Uterus (tissue), 2 donors: ENCODE measurements around the gene MATN3.

Experiments used
- POLR2A ChIP-seq, 2 donors: fragments of 450-650 bp; IDR thresholded peaks; one replicate each; pipeline ENCODE4 v1.6.1; 2016; ENCODE audit warnings: antibody characterized with exemption in 2 of 2, mild to moderate bottlenecking in 1 of 2, moderate library complexity in 1 of 2
- TF ChIP-seq, protein P1 (sequence below), 4 experiments: fragments of 200-600 bp in 2 of 4; fragments of 450-650 bp in 2 of 4; sonication (generic) in 2 of 4; IDR thresholded peaks; one replicate each; pipeline ENCODE4 v1.5.1; 2016 to 2019; ENCODE audit warnings: antibody characterized with exemption in 4 of 4, mild to moderate bottlenecking in 2 of 4, moderate library complexity in 1 of 4

DNA sequence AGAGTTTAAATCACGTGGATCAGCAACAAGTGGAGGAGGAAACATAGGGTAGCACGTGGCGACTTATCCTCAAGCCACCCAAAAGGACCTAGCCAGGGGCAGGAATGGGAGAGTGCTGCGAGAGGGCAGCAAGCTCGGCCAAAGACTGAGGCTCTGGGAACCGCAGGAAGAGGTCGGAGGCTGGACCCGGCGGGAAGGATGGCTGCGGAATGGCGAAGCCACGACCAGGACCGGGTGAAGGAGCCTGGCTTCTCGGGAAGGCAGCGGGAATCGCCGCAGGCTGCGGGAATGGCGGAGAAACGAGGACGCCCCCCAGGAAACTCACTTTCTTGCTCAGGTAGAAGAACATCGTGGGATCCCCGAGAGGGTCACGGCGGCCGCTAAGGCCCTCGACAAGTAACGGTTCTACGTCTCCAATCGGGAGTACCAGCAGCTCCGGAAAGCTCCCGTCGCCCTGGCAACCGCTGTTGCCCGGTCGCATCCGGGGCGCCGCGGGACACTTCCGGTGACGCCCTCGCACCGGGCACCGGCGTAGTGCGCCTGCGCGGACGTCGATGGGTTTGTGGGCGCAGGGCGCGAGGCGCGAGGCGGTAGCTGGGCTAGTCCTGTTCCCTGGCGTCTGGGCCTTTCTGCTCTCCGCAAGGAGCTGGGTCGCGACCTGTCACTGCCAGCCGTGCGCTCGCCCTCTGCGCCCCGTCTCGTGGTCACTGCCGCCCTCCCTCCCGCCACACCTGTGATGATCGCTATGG is 22.6 kb downstream of the MATN3 start, which contains the start of gene WDR35:
- TF ChIP-seq POLR2A (IDR thresholded peaks at IDR 0.05) = peak in 1 of 2 donors; percentile 68
- TF ChIP-seq, protein P1, sequence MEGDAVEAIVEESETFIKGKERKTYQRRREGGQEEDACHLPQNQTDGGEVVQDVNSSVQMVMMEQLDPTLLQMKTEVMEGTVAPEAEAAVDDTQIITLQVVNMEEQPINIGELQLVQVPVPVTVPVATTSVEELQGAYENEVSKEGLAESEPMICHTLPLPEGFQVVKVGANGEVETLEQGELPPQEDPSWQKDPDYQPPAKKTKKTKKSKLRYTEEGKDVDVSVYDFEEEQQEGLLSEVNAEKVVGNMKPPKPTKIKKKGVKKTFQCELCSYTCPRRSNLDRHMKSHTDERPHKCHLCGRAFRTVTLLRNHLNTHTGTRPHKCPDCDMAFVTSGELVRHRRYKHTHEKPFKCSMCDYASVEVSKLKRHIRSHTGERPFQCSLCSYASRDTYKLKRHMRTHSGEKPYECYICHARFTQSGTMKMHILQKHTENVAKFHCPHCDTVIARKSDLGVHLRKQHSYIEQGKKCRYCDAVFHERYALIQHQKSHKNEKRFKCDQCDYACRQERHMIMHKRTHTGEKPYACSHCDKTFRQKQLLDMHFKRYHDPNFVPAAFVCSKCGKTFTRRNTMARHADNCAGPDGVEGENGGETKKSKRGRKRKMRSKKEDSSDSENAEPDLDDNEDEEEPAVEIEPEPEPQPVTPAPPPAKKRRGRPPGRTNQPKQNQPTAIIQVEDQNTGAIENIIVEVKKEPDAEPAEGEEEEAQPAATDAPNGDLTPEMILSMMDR (IDR thresholded peaks at IDR 0.05) = no peak
